WI38 (cell line): ENCODE data around the gene C17orf114.

Experiments
- H3K4me3 ChIP-seq: 2 replicates; pipeline ENCODE4 v1.5.1; 2011; ENCODE audit warnings: low read depth, mild to moderate bottlenecking, control low read depth, low read length
- TF ChIP-seq, protein P1 (sequence below): IDR thresholded peaks from 2 replicates; pipeline ENCODE4 v1.5.1; 2012; ENCODE audit warnings: low read depth, mild to moderate bottlenecking, control low read depth, low read length

C17orf114 gene

DNA sequence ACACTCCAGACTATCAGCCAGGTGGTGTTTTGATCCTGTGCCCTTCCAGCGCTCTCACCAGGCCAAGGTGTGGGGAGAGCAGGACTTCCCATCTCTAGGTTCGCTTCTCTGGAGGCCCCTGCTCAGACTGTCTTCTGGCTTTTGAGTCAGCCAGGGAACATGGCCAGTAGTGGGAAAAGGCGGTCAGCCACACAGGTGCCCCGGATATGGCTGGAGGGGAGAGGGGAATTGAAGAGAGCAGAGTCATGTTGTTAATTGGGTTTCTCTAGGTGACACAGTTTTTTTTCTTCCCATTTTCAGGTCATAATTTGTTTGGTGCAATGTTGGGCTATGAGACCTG is 32.5 kb upstream of the C17orf114 start:
- peak overlapping the region; percentile 84 for H3K4me3 ChIP-seq
- TF ChIP-seq, protein P1, sequence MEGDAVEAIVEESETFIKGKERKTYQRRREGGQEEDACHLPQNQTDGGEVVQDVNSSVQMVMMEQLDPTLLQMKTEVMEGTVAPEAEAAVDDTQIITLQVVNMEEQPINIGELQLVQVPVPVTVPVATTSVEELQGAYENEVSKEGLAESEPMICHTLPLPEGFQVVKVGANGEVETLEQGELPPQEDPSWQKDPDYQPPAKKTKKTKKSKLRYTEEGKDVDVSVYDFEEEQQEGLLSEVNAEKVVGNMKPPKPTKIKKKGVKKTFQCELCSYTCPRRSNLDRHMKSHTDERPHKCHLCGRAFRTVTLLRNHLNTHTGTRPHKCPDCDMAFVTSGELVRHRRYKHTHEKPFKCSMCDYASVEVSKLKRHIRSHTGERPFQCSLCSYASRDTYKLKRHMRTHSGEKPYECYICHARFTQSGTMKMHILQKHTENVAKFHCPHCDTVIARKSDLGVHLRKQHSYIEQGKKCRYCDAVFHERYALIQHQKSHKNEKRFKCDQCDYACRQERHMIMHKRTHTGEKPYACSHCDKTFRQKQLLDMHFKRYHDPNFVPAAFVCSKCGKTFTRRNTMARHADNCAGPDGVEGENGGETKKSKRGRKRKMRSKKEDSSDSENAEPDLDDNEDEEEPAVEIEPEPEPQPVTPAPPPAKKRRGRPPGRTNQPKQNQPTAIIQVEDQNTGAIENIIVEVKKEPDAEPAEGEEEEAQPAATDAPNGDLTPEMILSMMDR, result no peak

- peak overlapping the region; percentile 84 for H3K4me3 ChIP-seq
- TF ChIP-seq, protein P1, result no peak
Observed at GRCh38 chr17:4833941-4834680, 32.0 kb upstream of the C17orf114 start.

DNA sequence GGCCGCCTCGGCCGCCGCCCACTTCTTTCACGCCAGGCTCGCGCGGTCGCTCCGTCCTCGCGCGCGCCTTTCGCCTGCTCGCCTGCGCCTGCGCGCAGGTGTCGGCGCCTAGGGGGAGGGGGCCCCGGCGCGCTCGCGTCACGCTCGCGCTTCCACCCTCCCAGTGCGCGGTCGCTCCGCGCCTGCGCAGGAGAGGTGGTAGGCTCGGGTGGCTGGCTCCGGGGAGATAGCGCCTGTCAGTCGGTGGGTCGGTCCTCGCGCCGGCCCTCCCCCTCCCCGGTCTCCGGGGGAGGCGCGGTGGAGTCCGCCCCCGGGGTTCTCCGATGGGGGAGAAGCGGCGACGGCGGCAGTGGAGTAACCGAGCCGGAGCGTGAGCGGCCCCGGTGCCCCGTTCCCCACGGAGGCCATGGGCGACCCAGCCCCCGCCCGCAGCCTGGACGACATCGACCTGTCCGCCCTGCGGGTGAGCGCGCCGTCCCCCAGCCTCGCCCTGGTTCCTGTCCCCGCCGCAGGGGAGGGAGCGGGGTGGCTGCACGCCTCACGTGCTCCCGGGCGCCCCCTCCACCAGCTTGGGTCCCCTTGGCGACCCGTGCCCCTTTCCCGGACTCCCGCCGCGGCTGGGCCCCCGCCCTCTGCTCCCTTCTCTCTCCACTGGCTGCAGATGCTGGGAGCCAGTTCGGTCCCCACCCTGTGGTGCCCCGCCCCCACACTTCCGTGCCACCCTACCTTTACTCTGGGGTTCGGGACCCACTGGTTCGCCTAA is 31.2 kb upstream of the C17orf114 start, which contains the start of gene MINK1:
Gene MINK1, plus strand, starts transcription at position 163 of the 763 bp plus-strand sequence. Its CDS starts 244 bp downstream, at position 407.
- H3K4me3 ChIP-seq, result peak within 1 kb of the TSS; percentile 84
- TF ChIP-seq, protein P1, result no peak

- H3K4me3 ChIP-seq, result peak overlapping the region; percentile 84
Observed at GRCh38 chr17:4832829-4833177, 30.7 kb upstream of the C17orf114 start.

DNA sequence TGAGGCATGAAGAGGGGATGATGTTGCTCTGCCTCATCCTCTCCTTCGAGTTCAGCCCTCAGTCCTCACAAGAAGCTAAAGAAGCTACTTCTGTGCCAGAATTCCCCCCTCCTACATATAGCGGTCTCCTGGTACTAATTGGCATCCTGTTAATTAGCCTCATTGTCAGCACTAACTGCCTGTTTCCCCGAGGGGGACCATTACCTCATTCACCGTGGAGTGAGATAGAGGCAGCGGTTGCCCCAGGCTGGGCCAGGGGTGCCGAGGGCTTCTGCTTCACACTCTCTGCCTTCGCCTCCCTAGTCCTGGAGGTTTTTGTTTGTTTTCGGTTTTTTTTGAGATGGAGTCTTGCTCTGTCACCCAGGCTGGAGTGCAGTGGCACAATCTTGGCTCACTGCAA is 25.3 kb upstream of the C17orf114 start:
- H3K4me3 ChIP-seq, result no peak overlapping the region
- TF ChIP-seq, protein P1, result no peak

DNA sequence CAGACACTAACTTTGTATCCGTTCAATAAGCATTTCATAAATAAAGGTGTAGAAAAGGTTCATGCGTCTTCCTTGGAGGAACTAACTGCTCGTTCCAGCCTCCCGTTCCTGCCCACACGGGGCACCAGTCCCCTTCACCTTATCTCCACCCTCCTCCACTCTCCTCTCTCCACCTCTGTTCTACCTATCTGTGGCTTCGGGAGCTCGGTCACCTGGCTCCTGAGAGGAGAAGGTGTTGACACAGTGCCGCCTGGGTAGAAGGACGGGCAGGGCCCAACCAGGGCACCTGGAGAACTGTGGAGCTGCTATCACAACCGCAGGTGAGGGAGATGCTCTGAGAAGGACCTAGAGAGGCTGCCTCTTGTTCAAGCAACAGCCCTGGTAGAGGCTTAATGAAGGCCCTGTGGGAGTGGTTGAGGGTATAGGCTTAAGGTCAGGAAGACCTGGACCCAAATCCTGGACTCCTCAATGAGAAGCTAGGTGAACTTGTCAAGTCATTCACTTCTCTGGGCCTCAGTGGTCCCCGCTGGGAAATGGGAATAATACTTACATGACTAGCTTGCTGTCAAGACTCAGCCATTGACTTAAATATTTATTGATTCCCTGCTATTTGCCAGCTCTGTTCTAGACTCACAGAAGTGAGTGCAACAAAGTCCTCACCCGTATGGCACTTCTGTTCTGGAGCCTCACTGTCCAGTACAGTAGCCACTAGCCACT is 21.4 kb upstream of the C17orf114 start:
- TF ChIP-seq, protein P1, result no peak
- H3K4me3 ChIP-seq, result no peak overlapping the region

DNA sequence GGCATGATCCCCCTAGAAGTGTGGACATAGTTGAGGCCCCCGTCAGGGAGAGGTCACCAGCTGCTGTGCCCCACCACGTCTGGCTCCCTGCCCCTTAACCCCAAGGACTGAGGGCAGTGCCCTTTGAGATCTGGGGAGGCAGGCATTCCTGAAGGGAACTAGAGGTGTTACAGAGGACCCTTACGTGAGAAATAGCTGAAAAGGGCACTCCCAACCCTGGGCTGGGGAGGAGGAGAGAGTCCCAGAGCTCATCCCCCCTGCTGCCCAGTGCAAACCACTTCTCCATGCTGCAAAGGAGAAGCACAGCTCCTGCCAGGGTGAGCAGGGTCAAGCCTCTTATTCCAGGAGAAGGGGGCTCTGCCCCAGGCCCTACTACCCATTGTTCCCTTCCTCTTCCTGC is 20.7 kb upstream of the C17orf114 start:
- TF ChIP-seq, protein P1, result no peak
- H3K4me3 ChIP-seq, result no peak overlapping the region
